A549 treated with RU486 at 1 μM for 4 hours (cell line): ENCODE results near the gene TUBA1B. TPM values are rescaled to one million over a fixed set of nuclear protein-coding genes. Genes with fewer than 3 reads are reported as not detected.

ENCODE experiments used
- total RNA-seq: library from RNA; stranded (reverse); fragments of 200-300 nt; extraction: Qiagen RNA extraction; gene quantifications from 5 replicates; pipeline ENCODE4 v1.2.3, GENCODE V29; 2022; ENCODE audit warnings: low read depth

TUBA1B gene
- 2,173 to 2,599 TPM (median 2,319 TPM) in 5 replicates for total RNA-seq

GRCh38 chr12:49131051-49131893, at the start of gene TUBA1B:
TSS of gene TUBA1B (minus strand) at chr12:49131395. CDS start at chr12:49131300, 95 bp downstream.

DNA sequence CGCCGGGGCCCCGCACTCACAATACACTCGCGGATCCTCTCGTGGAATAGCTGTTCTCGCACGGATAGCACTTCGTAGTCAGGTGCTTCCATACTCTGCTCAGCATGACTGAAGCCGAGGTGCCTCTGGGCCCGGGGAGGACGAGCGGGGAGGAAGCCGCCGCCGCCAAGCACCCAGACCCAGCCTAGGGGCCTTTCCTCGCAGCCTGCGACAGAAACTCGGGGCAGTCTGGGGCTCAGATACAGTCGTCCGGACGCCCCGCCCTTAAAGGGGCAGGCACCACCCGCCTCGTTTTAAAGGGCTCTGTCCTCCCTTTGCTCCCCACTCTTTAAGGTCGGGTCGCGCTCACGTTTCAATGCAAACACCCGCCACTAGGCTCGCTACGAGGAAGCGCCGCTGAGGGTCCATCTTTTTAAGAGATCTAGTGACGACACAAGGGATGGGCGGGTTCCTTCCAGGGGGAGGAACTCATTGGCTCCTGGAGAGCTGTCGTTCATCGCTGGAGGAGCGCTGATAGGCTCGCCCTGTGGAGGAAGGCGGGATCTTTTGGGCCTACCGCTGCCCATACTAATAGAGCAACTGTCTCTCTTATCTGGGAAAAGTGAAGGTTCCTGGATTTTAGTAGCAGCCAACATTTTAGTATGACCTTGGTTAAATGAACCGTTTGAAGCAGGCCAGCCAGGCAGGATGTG, 20.6 kb downstream of the TUBA1B start, which contains the start of gene LMBR1L:
Gene LMBR1L, minus strand, starts transcription at position 384 of the 692 bp plus-strand sequence. Its CDS starts 292 bp downstream, at position 92.

GRCh38 chr12:49094160-49094974, 36.8 kb downstream of the TUBA1B start, which contains the start of gene DHH:
TSS of gene DHH (minus strand) at chr12:49094801. CDS start at chr12:49094512, 289 bp downstream.

Other genes starting within 250 kb of the TUBA1B start
- gene FKBP11, start 205.9 kb downstream of the TUBA1B start, total RNA-seq = 49.2 to 63.3 TPM (median 55.4 TPM) in 5 replicates
- gene ARF3, start 173.9 kb downstream of the TUBA1B start, total RNA-seq = 117 to 163 TPM (median 155 TPM) in 5 replicates
- 1.9 to 2.8 TPM (median 2.5 TPM) in 5 replicates for gene WNT10B, start 159.7 kb downstream of the TUBA1B start, total RNA-seq
- gene WNT1, start 153.1 kb downstream of the TUBA1B start, total RNA-seq = 0.18 TPM in 1 of 5 replicates, not detected in the others
- gene DDN, start 132.0 kb downstream of the TUBA1B start, total RNA-seq = 0.66 to 0.97 TPM (median 0.81 TPM) in 5 replicates
- gene PRKAG1, start 112.6 kb downstream of the TUBA1B start, total RNA-seq = 38.9 to 46.2 TPM (median 40.0 TPM) in 5 replicates
- gene KMT2D, start 70.6 kb downstream of the TUBA1B start, total RNA-seq = 32.5 to 45.5 TPM (median 37.9 TPM) in 5 replicates
- gene RHEBL1, start 61.4 kb downstream of the TUBA1B start, total RNA-seq = 4.9 to 6.1 TPM (median 5.7 TPM) in 5 replicates
- not detected in 5 replicates for gene DHH, start 36.6 kb downstream of the TUBA1B start, total RNA-seq
- 11.4 to 17.1 TPM (median 12.8 TPM) in 5 replicates for gene LMBR1L, start 20.5 kb downstream of the TUBA1B start, total RNA-seq
- gene TUBA1A, start 57.7 kb upstream of the TUBA1B start, total RNA-seq = 152 to 191 TPM (median 180 TPM) in 5 replicates
- 1,723 to 2,076 TPM (median 1,814 TPM) in 5 replicates for gene TUBA1C, start 133.7 kb upstream of the TUBA1B start, total RNA-seq
- 0.82 to 1.7 TPM (median 0.91 TPM) in 5 replicates for gene PRPH, start 163.8 kb upstream of the TUBA1B start, total RNA-seq
- 83.7 to 108 TPM (median 90.5 TPM) in 5 replicates for gene TROAP, start 191.9 kb upstream of the TUBA1B start, total RNA-seq
- gene C1QL4, start 205.8 kb upstream of the TUBA1B start, total RNA-seq = 3.4 to 6.1 TPM (median 5.5 TPM) in 5 replicates
- gene DNAJC22, start 215.5 kb upstream of the TUBA1B start, total RNA-seq = 17.9 to 22.7 TPM (median 21.7 TPM) in 5 replicates
- 25.3 to 36.4 TPM (median 33.1 TPM) in 5 replicates for gene SPATS2, start 236.1 kb upstream of the TUBA1B start, total RNA-seq